ENCODE results near the gene RPL23.

DNA sequence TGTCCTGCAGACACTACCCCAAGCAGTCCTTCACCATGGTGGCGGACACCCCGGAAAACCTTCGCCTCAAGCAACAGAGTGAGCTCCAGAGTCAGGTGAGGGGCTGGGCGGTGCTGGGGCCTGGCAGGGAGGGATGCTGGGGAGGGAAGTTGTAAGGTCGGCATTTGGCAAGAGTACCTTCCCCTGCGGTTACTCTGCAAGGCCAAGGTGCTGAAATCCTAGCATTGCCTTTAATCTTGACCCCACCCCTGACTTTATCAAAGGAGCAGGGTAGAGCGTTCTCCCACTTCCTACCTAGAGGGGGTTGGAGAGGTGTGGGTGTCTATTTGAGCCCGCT is 36.9 kb upstream of the RPL23 start:
- TF ChIP-seq, protein P1, sequence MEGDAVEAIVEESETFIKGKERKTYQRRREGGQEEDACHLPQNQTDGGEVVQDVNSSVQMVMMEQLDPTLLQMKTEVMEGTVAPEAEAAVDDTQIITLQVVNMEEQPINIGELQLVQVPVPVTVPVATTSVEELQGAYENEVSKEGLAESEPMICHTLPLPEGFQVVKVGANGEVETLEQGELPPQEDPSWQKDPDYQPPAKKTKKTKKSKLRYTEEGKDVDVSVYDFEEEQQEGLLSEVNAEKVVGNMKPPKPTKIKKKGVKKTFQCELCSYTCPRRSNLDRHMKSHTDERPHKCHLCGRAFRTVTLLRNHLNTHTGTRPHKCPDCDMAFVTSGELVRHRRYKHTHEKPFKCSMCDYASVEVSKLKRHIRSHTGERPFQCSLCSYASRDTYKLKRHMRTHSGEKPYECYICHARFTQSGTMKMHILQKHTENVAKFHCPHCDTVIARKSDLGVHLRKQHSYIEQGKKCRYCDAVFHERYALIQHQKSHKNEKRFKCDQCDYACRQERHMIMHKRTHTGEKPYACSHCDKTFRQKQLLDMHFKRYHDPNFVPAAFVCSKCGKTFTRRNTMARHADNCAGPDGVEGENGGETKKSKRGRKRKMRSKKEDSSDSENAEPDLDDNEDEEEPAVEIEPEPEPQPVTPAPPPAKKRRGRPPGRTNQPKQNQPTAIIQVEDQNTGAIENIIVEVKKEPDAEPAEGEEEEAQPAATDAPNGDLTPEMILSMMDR (IDR thresholded peaks at IDR 0.05): no peak
- no peak for TF ChIP-seq POLR2AphosphoS5 (IDR thresholded peaks at IDR 0.05)
- no peak for TF ChIP-seq POLR2A (IDR thresholded peaks at IDR 0.05)
- no peak for TF ChIP-seq EP300 (IDR thresholded peaks at IDR 0.05)
